HCT116 (cell line): ENCODE data around the gene OR2D3. TPM values are rescaled to one million over a fixed set of nuclear protein-coding genes. Genes with fewer than 3 reads are reported as not detected.

Source experiments
- ATAC-seq: fragments of 200-7000 bp; cut with Tn5 transposase; 2 replicates; pipeline ENCODE4 v1.9.1; 2020; ENCODE audit warnings: mild to moderate bottlenecking, moderate library complexity
- BruUV-seq: library from RNA; stranded (reverse); fragments of 400-500 nt; replicated peaks from 2 replicates; lab custom pipeline; 2021; lab: Mats Ljungman, UMichigan
- CTCF ChIA-PET: fragments of 300-600 bp; sonication (Branson Sonifier 250); formaldehyde crosslinking; loops from one replicate; lab custom pipeline; 2021; ENCODE audit warnings: antibody characterized with exemption; lab: Charles Lee
- POLR2A ChIA-PET: fragments of 300-600, 350-600 bp; sonication (Branson Sonifier 250); formaldehyde crosslinking; loops from one replicate; lab custom pipeline; 2021; ENCODE audit warnings: antibody characterized with exemption; lab: Charles Lee
- RAD21 ChIA-PET, 2 experiments: fragments of 300-600 bp; sonication (Branson Sonifier 250); formaldehyde crosslinking; loops; one replicate each; lab custom pipeline; 2023; ENCODE audit warnings: low total read pairs in 2 of 2; ENCODE audit not compliant: uncharacterized antibody in 2 of 2, unreplicated experiment in 2 of 2, low non-redundant PET in 1 of 2; lab: Charles Lee
- DNase-seq: peaks from one replicate; pipeline ENCODE4 v3.0.0-alpha.2; 2010; ENCODE audit warnings: low read depth, low spot score
- H2AFZ ChIP-seq: fragments of 200-600 bp; shearing (Covaris generic), sonication (generic); 2 replicates; pipeline ENCODE4 v1.6.1; 2017; ENCODE audit warnings: low read depth, mixed run types, mixed read lengths, antibody characterized with exemption, low read length; ENCODE audit not compliant: poor library complexity, severe bottlenecking
- H3K27ac ChIP-seq: 2 replicates; pipeline ENCODE4 v1.5.1; 2012; ENCODE audit warnings: low read depth, low read length
- H3K27me3 ChIP-seq: fragments of 200-600 bp; sonication (generic); 2 replicates; pipeline ENCODE4 v1.6.1; 2016; ENCODE audit warnings: mixed run types, low read length, mixed read lengths; ENCODE audit not compliant: insufficient read depth
- H3K36me3 ChIP-seq, 2 experiments: fragments of 200-500 bp in 1 of 2; fragments of 200-600 bp in 1 of 2; sonication (Bioruptor generic) in 1 of 2; sonication (generic) in 1 of 2; 2 replicates each; pipeline versions ENCODE4 v1.5.1 to v1.6.1; 2014 to 2016; ENCODE audit warnings: low read length in 2 of 2, inconsistent platforms in 1 of 2, mixed read lengths in 1 of 2, mixed run types in 1 of 2; ENCODE audit not compliant: insufficient read depth in 2 of 2, control insufficient read depth in 1 of 2
- H3K4me1 ChIP-seq, 2 experiments: fragments of 200-600 bp in 1 of 2; sonication (generic) in 1 of 2; 2 replicates each; pipeline versions ENCODE4 v1.5.1 to v1.6.1; 2012 to 2017; ENCODE audit warnings: low read length in 2 of 2, inconsistent platforms in 1 of 2, mild to moderate bottlenecking in 1 of 2, mixed read lengths in 1 of 2, mixed run types in 1 of 2, moderate library complexity in 1 of 2; ENCODE audit not compliant: insufficient read depth in 2 of 2, control insufficient read depth in 1 of 2
- H3K4me2 ChIP-seq: fragments of 200-600 bp; sonication (generic); 2 replicates; pipeline ENCODE4 v1.6.1; 2017; ENCODE audit warnings: mixed run types, low read length, mixed read lengths
- H3K4me3 ChIP-seq, 2 experiments: fragments of 200-600 bp in 1 of 2; sonication (generic) in 1 of 2; replicated peaks in 1 of 2; 2 replicates each; pipeline ENCODE4 v1.5.1; 2011 to 2016; ENCODE audit warnings: low read length in 2 of 2, control low read depth in 1 of 2, low read depth in 1 of 2, mild to moderate bottlenecking in 1 of 2, mixed read lengths in 1 of 2, mixed run types in 1 of 2
- H3K79me2 ChIP-seq: fragments of 200-600 bp; sonication (generic); 2 replicates; pipeline ENCODE4 v1.6.1; 2017; ENCODE audit warnings: mild to moderate bottlenecking, mixed run types, low read length, moderate library complexity, mixed read lengths; ENCODE audit not compliant: insufficient read depth
- H3K9ac ChIP-seq: fragments of 200-600 bp; sonication (generic); 2 replicates; pipeline ENCODE4 v1.6.1; 2016; ENCODE audit warnings: low read length, mixed read lengths
- H3K9me2 ChIP-seq: fragments of 200-600 bp; sonication (generic), shearing (Covaris generic); 2 replicates; pipeline ENCODE4 v1.6.1; 2017; ENCODE audit warnings: mixed run types, mild to moderate bottlenecking, moderate library complexity; ENCODE audit not compliant: insufficient read depth
- H3K9me3 ChIP-seq, 2 experiments: fragments of 200-500 bp in 1 of 2; fragments of 200-600 bp in 1 of 2; sonication (Bioruptor generic) in 1 of 2; sonication (generic) in 1 of 2; 2 replicates each; pipeline ENCODE4 v1.6.1; 2014 to 2017; ENCODE audit warnings: low read length in 2 of 2, mixed read lengths in 2 of 2, inconsistent platforms in 1 of 2, low read depth in 1 of 2, mild to moderate bottlenecking in 1 of 2, mixed run types in 1 of 2, moderate library complexity in 1 of 2; ENCODE audit not compliant: control insufficient read depth in 1 of 2, insufficient read depth in 1 of 2
- H4K20me1 ChIP-seq: fragments of 200-600 bp; sonication (generic), shearing (Covaris generic); 2 replicates; pipeline ENCODE4 v1.6.1; 2017; ENCODE audit warnings: mixed run types, mild to moderate bottlenecking, moderate library complexity; ENCODE audit not compliant: insufficient read depth
- ATF3 ChIP-seq: IDR thresholded peaks from 2 replicates; pipeline ENCODE4 v1.6.1; 2012
- CBX3 ChIP-seq: IDR thresholded peaks from 2 replicates; pipeline ENCODE4 v1.6.1; 2012; ENCODE audit warnings: low read depth
- CEBPB ChIP-seq: IDR thresholded peaks from 2 replicates; pipeline ENCODE4 v1.6.1; 2012; ENCODE audit warnings: low read depth
- ELF1 ChIP-seq: IDR thresholded peaks from 2 replicates; pipeline ENCODE4 v1.6.1; 2012; ENCODE audit warnings: low read depth, borderline replicate concordance
- EZH2 ChIP-seq: fragments of 200-600 bp; sonication (generic); IDR thresholded peaks from 2 replicates; pipeline ENCODE4 v1.6.1; 2017; ENCODE audit warnings: antibody characterized with exemption, mixed run types
- EZH2phosphoT487 ChIP-seq: fragments of 200-600 bp; IDR thresholded peaks from 2 replicates; pipeline ENCODE4 v1.6.1; 2018; ENCODE audit warnings: antibody characterized with exemption, borderline replicate concordance
- JUND ChIP-seq: IDR thresholded peaks from 2 replicates; pipeline ENCODE4 v1.6.1; 2012
- POLR2A ChIP-seq: IDR thresholded peaks from 2 replicates; pipeline ENCODE4 v1.7.0; 2011; ENCODE audit warnings: borderline replicate concordance; ENCODE audit not compliant: insufficient read depth, insufficient read length; ENCODE audit errors: extremely low read depth
- REST ChIP-seq: IDR thresholded peaks from 2 replicates; pipeline ENCODE4 v1.6.1; 2012; ENCODE audit warnings: low read depth
- SIN3A ChIP-seq: IDR thresholded peaks from 2 replicates; pipeline ENCODE4 v1.6.1; 2012; ENCODE audit warnings: low read depth
- SP1 ChIP-seq: IDR thresholded peaks from 2 replicates; pipeline ENCODE4 v1.6.1; 2012; ENCODE audit warnings: low read depth
- SRF ChIP-seq: IDR thresholded peaks from 2 replicates; pipeline ENCODE4 v1.6.1; 2012; ENCODE audit warnings: low read depth
- TCF7L2 ChIP-seq: IDR thresholded peaks from 2 replicates; pipeline ENCODE4 v1.7.0; 2011; ENCODE audit warnings: borderline replicate concordance, inconsistent platforms; ENCODE audit not compliant: insufficient read depth, insufficient read length; ENCODE audit errors: extremely low read depth
- YY1 ChIP-seq: IDR thresholded peaks from 2 replicates; pipeline ENCODE4 v1.6.1; 2011; ENCODE audit warnings: low read length, low read depth, moderate library complexity, mild to moderate bottlenecking; ENCODE audit not compliant: insufficient replicate concordance; ENCODE audit errors: extremely low read depth
- ZFX ChIP-seq: fragments of 450-650 bp; IDR thresholded peaks from 2 replicates; pipeline ENCODE4 v1.6.1; 2017
- intact Hi-C: fragments of 100-400 bp; cut with micrococcal nuclease; formaldehyde crosslinking; loops from 2 replicates; pipeline ENCODE4 v1.10.0; 2022
- total RNA-seq: library from RNA; stranded (reverse); gene quantifications from one replicate; pipeline ENCODE4 v1.2.1, GENCODE V29; 2021; ENCODE audit not compliant: unreplicated experiment
- TF ChIP-seq, protein P1 (sequence below), 3 experiments: fragments of 200-600 bp in 1 of 3; sonication (generic) in 1 of 3; IDR thresholded peaks in 2 of 3; conservative IDR thresholded peaks in 1 of 3; 2 replicates each; pipeline ENCODE4 v1.5.1; 2012 to 2017; ENCODE audit warnings: low read depth in 2 of 3, low read length in 2 of 3, antibody characterized with exemption in 1 of 3, borderline replicate concordance in 1 of 3, control low read depth in 1 of 3, mild to moderate bottlenecking in 1 of 3, mixed read lengths in 1 of 3, mixed run types in 1 of 3, moderate library complexity in 1 of 3; ENCODE audit not compliant: insufficient read depth in 1 of 3

OR2D3 gene
- total RNA-seq, 1 experiment from 2014 or later, result not detected

DNA sequence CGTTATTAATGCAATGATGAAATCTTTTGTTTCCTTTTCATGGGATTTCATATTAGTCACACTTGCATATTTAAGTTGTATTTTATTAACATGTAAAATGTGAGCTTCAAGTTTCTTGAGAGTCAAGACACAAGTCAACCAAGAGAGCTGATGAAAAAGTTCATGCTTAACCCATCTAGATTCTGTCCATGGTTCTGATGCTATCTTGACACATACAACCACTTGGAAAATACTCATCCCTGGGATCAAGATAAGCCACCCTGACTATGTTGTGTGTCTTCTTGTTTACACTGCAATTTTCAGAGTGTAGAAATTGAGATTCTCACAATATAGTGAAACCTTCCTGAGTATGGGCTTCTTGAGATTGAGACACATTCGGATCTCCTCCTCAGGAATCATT is 45.0 kb upstream of the OR2D3 start:
- POLR2A ChIA-PET, result no interaction called here
- Histone ChIP-seq H3K4me3 (no peak overlapping the region), H2AFZ (no peak overlapping the region), H3K4me1 (no peaks in the 10 kb centered on the region), H3K79me2 (no peaks in the 10 kb centered on the region), H3K4me2 (no peak overlapping the region), H3K9me2 (no peaks in the 10 kb centered on the region), H3K27ac (no peak overlapping the region), H4K20me1 (no peaks in the 10 kb centered on the region), H3K9ac (no peak overlapping the region), H3K27me3 (peaks cover 15% of the 10 kb centered on the region), H3K9me3 (no peaks in the 10 kb centered on the region), H3K36me3 (no peaks in the 10 kb centered on the region)
- BruUV-seq, result no TSS peak
- TF ChIP-seq POLR2A (no peak), JUND (no peak), EZH2 (no peak), ATF3 (no peak), CEBPB (no peak), REST (no peak), YY1 (no peak), TCF7L2 (no peak), ZFX (no peak), SP1 (no peak), SIN3A (no peak), ELF1 (no peak), EZH2phosphoT487 (no peak), CBX3 (no peak), SRF (no peak)
- TF ChIP-seq, protein P1, sequence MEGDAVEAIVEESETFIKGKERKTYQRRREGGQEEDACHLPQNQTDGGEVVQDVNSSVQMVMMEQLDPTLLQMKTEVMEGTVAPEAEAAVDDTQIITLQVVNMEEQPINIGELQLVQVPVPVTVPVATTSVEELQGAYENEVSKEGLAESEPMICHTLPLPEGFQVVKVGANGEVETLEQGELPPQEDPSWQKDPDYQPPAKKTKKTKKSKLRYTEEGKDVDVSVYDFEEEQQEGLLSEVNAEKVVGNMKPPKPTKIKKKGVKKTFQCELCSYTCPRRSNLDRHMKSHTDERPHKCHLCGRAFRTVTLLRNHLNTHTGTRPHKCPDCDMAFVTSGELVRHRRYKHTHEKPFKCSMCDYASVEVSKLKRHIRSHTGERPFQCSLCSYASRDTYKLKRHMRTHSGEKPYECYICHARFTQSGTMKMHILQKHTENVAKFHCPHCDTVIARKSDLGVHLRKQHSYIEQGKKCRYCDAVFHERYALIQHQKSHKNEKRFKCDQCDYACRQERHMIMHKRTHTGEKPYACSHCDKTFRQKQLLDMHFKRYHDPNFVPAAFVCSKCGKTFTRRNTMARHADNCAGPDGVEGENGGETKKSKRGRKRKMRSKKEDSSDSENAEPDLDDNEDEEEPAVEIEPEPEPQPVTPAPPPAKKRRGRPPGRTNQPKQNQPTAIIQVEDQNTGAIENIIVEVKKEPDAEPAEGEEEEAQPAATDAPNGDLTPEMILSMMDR (IDR thresholded peaks at IDR 0.05 in 2 of 3, conservative IDR thresholded peaks at IDR 0.05 in 1 of 3; ENCODE audit: borderline replicate concordance in 1 of 3, insufficient read depth in 1 of 3, low read depth in 2 of 3, low read length in 2 of 3), result no peak
- DNase-seq (no peak), ATAC-seq (no peak)
- CTCF ChIA-PET, result no interaction called here
- intact Hi-C loops, result no loop called here
- RAD21 ChIA-PET, result no interaction called here
